OCI-LY3 (cell line): ENCODE results near the gene MIGA2.

Experiments used
- EZH2phosphoT487 ChIP-seq: fragments of 200-600 bp; shearing (Covaris generic); IDR thresholded peaks from 2 replicates; pipeline ENCODE4 v1.6.1; 2018; ENCODE audit warnings: antibody characterized with exemption, mixed run types, low read depth
- TF ChIP-seq, protein P1 (sequence below): fragments of 200-600, 300-600 bp; sonication (generic); IDR thresholded peaks from 2 replicates; pipeline ENCODE4 v1.5.1; 2014; ENCODE audit warnings: antibody characterized with exemption, low read length, low read depth

DNA sequence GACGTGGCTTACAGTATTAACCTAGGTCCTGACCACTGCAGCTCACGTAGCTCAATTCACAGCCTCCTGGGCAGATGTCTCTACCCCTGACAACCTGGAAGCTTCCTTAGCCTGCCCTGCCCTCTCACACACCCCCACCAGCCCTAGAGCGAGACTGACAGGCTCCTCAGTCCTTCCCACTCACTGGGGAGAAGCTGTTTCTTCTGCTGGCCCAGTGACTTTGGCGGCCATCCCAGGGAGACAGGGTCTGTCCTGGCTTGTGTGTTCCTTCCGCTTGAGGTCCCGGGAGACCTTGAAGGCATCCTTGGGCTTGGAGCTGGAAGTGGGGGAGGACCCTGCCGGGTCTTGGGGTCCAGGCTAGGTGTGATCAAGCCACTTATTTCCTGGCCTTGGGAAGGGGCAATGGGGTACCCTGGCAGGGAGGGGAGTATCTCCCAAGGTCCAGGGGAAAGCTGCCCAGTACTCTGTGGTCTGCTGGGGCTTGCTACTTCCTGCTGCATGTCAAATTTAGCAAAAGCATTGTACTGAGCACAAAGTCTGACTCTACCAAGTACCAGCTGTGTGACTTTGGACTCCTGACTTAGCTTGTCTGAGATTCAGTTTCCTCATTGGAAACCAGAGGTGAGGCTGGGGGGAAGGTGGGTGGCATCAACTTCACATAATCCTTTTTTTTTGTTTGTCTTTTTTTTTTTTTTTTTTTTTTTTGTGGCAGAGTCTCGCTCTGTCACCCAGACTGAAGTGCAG lies 1.9 kb downstream of the MIGA2 start:
- TF ChIP-seq, protein P1, sequence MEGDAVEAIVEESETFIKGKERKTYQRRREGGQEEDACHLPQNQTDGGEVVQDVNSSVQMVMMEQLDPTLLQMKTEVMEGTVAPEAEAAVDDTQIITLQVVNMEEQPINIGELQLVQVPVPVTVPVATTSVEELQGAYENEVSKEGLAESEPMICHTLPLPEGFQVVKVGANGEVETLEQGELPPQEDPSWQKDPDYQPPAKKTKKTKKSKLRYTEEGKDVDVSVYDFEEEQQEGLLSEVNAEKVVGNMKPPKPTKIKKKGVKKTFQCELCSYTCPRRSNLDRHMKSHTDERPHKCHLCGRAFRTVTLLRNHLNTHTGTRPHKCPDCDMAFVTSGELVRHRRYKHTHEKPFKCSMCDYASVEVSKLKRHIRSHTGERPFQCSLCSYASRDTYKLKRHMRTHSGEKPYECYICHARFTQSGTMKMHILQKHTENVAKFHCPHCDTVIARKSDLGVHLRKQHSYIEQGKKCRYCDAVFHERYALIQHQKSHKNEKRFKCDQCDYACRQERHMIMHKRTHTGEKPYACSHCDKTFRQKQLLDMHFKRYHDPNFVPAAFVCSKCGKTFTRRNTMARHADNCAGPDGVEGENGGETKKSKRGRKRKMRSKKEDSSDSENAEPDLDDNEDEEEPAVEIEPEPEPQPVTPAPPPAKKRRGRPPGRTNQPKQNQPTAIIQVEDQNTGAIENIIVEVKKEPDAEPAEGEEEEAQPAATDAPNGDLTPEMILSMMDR: no peak
- no peak for TF ChIP-seq EZH2phosphoT487
